ENCODE results near the gene MYRF. TPM values are rescaled to one million over a fixed set of nuclear protein-coding genes. Genes with fewer than 3 reads are reported as not detected.

The MYRF gene
- total and polyA plus RNA-seq, 9 of the 15 experiments (the other 6 are each of a cell fraction or from before 2014, with no cell fraction given) = 2.3 to 25.8 (median 7.1) TPM

DNA sequence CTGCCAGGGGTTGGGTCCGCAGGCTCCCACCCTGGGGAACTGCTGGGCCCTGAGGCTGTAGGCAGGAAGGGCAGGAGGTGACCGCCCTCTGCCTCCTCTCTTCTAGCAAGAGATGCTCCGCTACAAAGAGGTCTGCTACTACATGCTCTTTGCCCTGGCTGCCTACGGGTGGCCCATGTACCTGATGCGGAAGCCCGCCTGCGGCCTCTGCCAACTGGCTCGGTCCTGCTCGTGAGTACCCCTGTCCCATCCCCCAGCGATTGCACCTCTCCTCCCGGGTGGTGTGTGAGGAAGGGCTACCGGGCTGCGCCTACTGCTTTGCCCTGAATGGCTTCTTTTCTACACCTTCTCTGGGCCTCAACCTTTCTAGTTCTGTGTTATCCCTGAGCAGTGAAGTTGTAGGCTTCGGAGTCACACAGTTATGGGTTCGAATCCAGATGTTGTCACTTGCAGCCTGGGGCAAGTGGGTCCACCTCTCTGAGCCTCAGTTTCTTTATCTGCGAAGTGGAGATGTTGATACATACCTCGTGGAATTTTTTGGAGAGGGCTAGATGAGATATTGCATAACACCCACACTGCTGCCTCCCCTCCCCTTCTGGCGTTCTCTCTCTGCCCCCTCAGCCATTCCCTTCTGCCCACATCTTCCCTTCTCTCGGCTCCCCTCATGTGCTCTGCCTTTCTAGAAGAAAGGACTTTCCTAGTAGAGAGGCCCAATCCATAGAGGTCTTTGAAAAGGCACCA is 21.1 kb upstream of the MYRF start:
- WGBS (ENCODE audit: insufficient coverage, low coverage, missing lambda C conversion rate) = 13% methylated on average over 19 of the region's 19 CpGs
- in situ Hi-C loops (cut with MboI) (no loop called here), intact Hi-C loops (cut with micrococcal nuclease) (no loop called here)
- ChIA-PET POLR2A (interaction anchor here (0.6 kb wide), 1 partner anchor 308 kb away, joined by 3 read pairs; no protein-coding TSS in a partner anchor), CTCF (ENCODE audit: low intra/inter-chr PET ratio) (interaction anchor here (2.4 kb wide), 1 partner anchor 52 kb away, joined by 17 read pairs; the partner anchor contains the start of gene DAGLA)
- no peak for DNase-seq (ENCODE audit: extremely low read depth in 1 of 4, low spot score in 3 of 4)
- no peak for ATAC-seq
- no peak overlapping the region for H3K4me3 ChIP-seq
- no TSS peak for BruUV-seq (replicated peaks)
- no peaks in the 10 kb centered on the region for H3K36me3 ChIP-seq (ENCODE audit: control insufficient read depth, insufficient read depth, low read length)
- no peaks in the 10 kb centered on the region for H3K79me2 ChIP-seq (ENCODE audit: control insufficient read depth, insufficient read depth, low read length)
- H2AFZ ChIP-seq (ENCODE audit: low read depth, low read length) = no peak overlapping the region
- no peak overlapping the region for H3K27ac ChIP-seq (ENCODE audit: extremely low read depth, low read depth, low read length)
- H3K4me1 ChIP-seq (replicated peaks in 1 of 2; ENCODE audit: control insufficient read depth in 2 of 2, insufficient read depth in 2 of 2, low read length in 2 of 2) = peaks cover 0 to 30% of the 10 kb centered on the region in 2 experiments; a peak in 2 of 5 replicates
- no peak for TF ChIP-seq TSC22D4 (tag; IDR thresholded peaks at IDR 0.05)
- 0 out of 2 replicates have a peak, but pooled peaks have one; percentile 27 for TF ChIP-seq CEBPB (tag; IDR thresholded peaks at IDR 0.05)
- TF ChIP-seq CEBPG (CRISPR knock-in tag; IDR thresholded peaks at IDR 0.05) = no peak
- 0 out of 4 replicates have a peak, but pooled peaks of 1 of the 2 experiments have one; percentile 12 for TF ChIP-seq CEBPG (tag; conservative IDR thresholded peaks at IDR 0.05 in 1 of 2, IDR thresholded peaks at IDR 0.05 in 1 of 2)
- TF ChIP-seq, protein P1, sequence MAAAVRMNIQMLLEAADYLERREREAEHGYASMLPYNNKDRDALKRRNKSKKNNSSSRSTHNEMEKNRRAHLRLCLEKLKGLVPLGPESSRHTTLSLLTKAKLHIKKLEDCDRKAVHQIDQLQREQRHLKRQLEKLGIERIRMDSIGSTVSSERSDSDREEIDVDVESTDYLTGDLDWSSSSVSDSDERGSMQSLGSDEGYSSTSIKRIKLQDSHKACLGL (CRISPR knock-in tag; IDR thresholded peaks at IDR 0.05; ENCODE audit: borderline replicate concordance, poor library complexity, severe bottlenecking) = no peak
- H4K20me1 ChIP-seq (replicated peaks; ENCODE audit: control insufficient read depth, insufficient read depth, low read length) = peaks cover 6% of the 10 kb centered on the region
- H3K27me3 ChIP-seq (ENCODE audit: control insufficient read depth in 2 of 2, insufficient read depth in 2 of 2, low read length in 2 of 2) = peaks cover 3 to 44% of the 10 kb centered on the region in 2 experiments; a peak in 4 of 5 replicates
- FAIRE-seq = no peak
- no peak overlapping the region for H3K9ac ChIP-seq (ENCODE audit: insufficient read depth in 1 of 2, low read depth in 2 of 2, low read length in 2 of 2)
- no peaks in the 10 kb centered on the region for H3K9me1 ChIP-seq (ENCODE audit: control insufficient read depth, insufficient read depth, low read length)
- no peaks in the 10 kb centered on the region for H3K9me3 ChIP-seq (replicated peaks; ENCODE audit: control insufficient read depth, insufficient read depth, low read depth, low read length)
- H3K4me2 ChIP-seq (ENCODE audit: insufficient read depth, low read length) = no peak overlapping the region

Data from K562 (cell line).